ENCODE measurements around the gene RASSF4.

- TF ChIP-seq CTCF (IDR thresholded peaks at IDR 0.05) = no peak
- TF ChIP-seq POLR2A (IDR thresholded peaks at IDR 0.05; ENCODE audit: low read depth) = no peak
- TF ChIP-seq POLR2AphosphoS5 (IDR thresholded peaks at IDR 0.05) = no peak
- no peak for TF ChIP-seq EP300 (IDR thresholded peaks at IDR 0.05)
Measured at GRCh38 chr10:44944354-44944753, 15.2 kb upstream of the RASSF4 start.
